Epithelial cell of umbilical artery (primary cell): ENCODE results near the gene TBC1D25. TPM values are rescaled to one million over a fixed set of nuclear protein-coding genes. Genes with fewer than 3 reads are reported as not detected.

Source experiments
- total RNA-seq: library from RNA; depleted of rRNA; stranded (reverse); fragments of >200 nt; gene quantifications from 2 replicates; pipeline ENCODE4 v1.2.3, GENCODE V29; 2014

TBC1D25 gene
- total RNA-seq, result 3.2 and 4.9 TPM in 2 replicates

GRCh38 chrX:48539345-48540027, at the start of gene TBC1D25:
TBC1D25 (plus strand) TSS chrX:48539714; CDS start chrX:48539798, 84 bp downstream.

GRCh38 chrX:48508400-48509244, 30.9 kb upstream of the TBC1D25 start, which contains the start of gene PORCN:
PORCN (plus strand) TSS chrX:48508992; CDS start chrX:48509821, 829 bp downstream.

GRCh38 chrX:48521353-48522243, 17.9 kb upstream of the TBC1D25 start, which contains the start of gene EBP:
EBP (plus strand) TSS chrX:48521808; CDS start chrX:48523772, 1,964 bp downstream.

GRCh38 chrX:48574270-48575266, 35.1 kb downstream of the TBC1D25 start, which contains the start of gene RBM3:
RBM3 (plus strand) TSS chrX:48574484; CDS start chrX:48575181, 697 bp downstream.

GRCh38 chrX:48597353-48598264, 58.1 kb downstream of the TBC1D25 start, which contains the start of gene WDR13:
WDR13 (plus strand) TSS chrX:48597492; CDS start chrX:48597997, 505 bp downstream.

Other genes with a start within 250 kb of the TBC1D25 start
- gene SSX3, start 183.0 kb upstream of the TBC1D25 start, total RNA-seq, result not detected in 2 replicates
- not detected in 2 replicates for gene SSX4, start 156.2 kb upstream of the TBC1D25 start, total RNA-seq
- gene SSX4B, start 127.8 kb upstream of the TBC1D25 start, total RNA-seq, result not detected in 2 replicates
- 25.1 and 27.3 TPM in 2 replicates for gene SLC38A5, start 69.5 kb upstream of the TBC1D25 start, total RNA-seq
- gene FTSJ1, start 63.5 kb upstream of the TBC1D25 start, total RNA-seq, result 59.4 and 79.8 TPM in 2 replicates
- 3.5 and 5.8 TPM in 2 replicates for gene PORCN, start 30.7 kb upstream of the TBC1D25 start, total RNA-seq
- gene EBP, start 17.9 kb upstream of the TBC1D25 start, total RNA-seq, result 110 and 155 TPM in 2 replicates
- 145 and 340 TPM in 2 replicates for gene RBM3, start 34.8 kb downstream of the TBC1D25 start, total RNA-seq
- 102 and 103 TPM in 2 replicates for gene WDR13, start 57.8 kb downstream of the TBC1D25 start, total RNA-seq
- 0.46 TPM in 1 of 2 replicates, not detected in the other for gene WAS, start 144.1 kb downstream of the TBC1D25 start, total RNA-seq
- 6.2 and 6.7 TPM in 2 replicates for gene SUV39H1, start 157.0 kb downstream of the TBC1D25 start, total RNA-seq
- gene GLOD5, start 222.0 kb downstream of the TBC1D25 start, total RNA-seq, result not detected in 2 replicates
- not detected in 2 replicates for gene GATA1, start 246.9 kb downstream of the TBC1D25 start, total RNA-seq